Measurements from ENCODE around the gene SPECC1L.

The SPECC1L gene

DNA sequence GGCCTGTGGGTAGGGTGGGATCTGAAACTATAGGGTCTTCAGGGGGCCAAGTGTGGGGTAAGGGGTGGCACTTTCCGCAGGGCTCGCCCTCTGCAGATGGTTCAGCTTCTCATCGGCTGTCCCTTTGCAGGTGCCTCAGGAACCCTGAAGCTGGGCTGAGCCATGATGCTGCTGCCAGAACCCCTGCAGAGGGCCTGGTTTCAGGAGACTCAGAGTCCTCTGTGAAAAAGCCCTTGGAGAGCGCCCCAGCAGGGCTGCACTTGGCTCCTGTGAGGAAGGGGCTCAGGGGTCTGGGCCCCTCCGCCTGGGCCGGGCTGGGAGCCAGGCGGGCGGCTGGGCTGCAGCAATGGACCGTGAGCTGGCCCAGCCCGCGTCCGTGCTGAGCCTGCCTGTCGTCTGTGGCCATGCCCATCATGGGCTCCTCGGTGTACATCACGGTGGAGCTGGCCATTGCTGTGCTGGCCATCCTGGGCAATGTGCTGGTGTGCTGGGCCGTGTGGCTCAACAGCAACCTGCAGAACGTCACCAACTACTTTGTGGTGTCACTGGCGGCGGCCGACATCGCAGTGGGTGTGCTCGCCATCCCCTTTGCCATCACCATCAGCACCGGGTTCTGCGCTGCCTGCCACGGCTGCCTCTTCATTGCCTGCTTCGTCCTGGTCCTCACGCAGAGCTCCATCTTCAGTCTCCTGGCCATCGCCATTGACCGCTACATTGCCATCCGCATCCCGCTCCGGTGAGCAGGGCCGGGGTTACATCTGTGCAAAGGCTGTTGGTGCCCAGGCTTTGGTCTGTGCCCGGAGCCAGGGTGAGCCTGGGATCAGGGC, 162.6 kb downstream of the SPECC1L start:
- no peak for DNase-seq

DNA sequence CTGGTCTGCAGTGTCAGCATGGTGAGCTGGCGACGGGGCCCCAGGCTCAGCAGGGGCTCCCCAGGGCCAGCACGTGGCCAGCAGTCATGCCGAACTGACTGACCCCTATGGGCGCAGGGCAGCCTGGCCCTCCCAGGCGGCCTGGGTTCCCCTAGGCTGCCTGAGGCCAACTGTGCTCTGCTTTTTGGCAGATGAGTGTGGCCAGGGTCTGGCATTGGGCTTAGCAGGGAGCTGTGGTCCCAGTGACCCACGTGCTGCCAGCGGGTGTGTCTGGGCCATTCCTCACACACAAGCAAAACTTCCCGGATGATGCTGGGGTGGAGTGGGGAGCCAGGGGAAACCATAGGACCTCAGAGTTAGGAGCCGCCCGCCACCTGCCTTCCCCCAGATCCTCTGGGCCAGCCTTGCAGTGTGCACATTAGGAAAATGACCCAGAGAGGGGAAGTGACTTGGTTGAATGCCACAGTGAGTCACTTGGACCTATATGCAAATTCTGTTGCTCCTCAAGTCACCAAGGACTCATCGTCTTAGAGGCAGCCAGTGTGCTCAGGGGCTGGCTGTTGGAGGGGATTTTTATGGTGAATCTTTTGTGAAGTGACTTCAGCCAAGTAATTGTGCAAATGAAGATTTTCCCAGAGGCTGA, 163.3 kb downstream of the SPECC1L start:
- no peak for DNase-seq

DNA sequence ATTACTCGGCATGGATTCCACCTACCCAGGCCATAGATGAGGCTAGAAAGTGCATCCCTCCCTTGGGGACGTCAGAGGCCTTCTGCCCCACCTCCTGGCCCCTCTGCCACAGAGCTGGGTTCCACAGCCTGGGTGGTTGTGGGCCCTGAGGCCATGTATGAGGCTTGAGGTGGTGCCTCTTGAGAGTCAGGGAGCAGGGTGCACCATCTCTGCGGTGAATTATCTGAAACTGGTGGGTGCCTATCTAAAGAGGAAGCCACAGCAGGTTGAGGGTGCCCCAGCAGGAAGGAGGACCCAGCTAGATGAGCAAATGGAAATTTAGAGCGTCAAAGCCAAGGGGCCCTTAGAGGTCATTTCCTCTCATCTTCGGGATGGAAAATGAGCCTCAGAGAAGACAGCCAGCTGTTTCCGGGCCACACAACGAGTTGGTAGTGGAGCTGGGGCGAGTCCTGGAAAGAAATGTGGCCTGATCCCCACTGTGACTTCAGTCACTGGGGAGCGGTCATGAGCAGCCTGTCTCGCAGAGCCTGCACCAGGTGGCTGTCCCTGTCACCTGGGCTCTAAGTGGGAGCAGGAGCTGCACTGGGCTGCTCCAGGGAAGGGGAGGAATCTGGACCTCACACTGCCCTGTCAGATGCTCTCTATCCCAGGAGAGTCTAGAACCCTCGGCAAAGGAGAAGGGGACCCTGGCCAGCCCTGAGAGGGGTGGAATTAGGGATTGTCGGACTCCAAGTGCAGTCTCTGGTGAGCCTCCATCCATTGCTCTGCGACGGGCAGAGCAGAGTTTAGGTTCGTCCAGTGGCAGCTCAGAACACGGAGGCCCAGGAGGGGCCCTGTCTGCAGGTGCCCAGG, 164.1 kb downstream of the SPECC1L start:
- no peak for DNase-seq

DNA sequence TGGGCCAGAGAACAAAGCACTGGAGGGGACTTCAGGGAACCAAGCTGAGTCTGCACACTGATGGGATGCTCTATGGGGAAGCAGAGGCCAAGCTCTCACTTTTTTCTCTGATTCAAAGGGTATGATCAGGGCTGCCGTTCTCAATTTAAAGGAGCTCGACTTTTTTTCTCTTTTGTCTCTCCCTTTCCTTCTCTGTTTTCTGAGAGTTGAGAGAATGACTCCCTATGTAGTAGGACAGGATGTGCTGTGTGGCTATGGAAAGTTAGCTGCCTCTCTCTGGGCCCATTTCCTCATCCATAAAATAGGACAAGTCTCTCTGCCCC, 164.7 kb downstream of the SPECC1L start:
- DNase-seq: no peak

DNA sequence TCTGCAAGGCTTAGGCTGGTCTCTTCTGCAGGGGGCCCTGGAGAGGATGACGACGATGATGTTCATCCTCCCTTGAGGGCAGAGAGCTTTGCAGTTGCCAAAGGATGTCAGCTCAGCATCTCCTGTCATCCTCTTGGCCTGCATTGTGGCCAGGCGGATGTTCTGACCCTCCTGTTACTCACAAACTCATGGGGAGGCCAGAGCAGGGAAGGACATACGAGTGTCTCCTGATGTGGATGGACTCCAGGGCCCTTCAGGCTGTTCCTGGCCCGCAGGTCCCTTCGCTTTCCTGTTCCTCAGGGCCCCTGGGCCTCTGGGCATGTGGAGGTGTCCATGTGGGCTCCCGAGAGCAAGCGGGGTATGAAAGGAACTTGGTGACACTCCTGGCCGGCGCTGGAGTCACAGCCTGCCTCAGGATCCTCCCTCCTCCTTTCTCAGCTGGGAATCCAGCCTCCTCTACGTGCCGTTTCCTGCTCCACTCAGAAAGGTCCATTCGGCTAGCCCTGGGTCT, 165.3 kb downstream of the SPECC1L start:
- no peak for DNase-seq

DNA sequence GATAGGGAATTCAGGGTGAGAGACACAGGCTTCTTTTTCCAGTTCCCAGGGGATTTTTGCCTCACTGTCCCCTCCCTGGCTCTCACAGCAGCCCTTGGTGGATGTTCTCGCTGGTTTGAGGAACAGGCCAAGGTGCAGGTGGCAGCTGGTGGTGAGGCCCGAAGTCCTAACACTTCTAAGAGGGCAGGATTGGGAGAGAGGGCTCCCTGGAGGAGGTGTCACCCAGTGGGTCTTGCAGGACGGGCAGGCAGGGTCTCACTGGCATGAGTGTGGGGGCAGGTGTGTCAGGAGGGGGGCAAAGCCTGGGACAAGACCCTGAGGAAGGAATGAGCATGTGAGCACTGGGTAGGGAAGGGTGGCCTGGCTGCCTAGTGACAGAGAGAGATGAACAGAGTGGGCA, 165.9 kb downstream of the SPECC1L start:
- DNase-seq: no peak

DNA sequence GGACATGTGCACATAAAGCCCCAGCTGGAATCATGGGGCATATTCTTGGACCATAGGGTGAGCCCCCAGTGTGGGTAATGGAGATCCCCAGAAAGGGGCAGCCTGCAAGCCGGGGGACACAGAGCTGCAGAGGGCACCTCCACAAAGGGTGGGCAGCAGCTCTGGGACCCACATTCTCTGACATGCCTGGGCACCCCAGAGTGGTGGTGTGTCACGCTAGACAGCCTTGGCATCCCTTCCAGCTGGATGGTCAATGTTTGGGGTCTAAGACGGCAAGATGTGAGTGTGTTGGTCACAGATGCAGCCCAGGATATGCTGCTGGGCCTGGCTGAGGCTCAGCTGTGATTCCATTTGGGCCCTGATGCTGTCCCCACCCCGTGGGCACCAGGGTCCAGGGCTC, 166.5 kb downstream of the SPECC1L start:
- no peak for DNase-seq

DNA sequence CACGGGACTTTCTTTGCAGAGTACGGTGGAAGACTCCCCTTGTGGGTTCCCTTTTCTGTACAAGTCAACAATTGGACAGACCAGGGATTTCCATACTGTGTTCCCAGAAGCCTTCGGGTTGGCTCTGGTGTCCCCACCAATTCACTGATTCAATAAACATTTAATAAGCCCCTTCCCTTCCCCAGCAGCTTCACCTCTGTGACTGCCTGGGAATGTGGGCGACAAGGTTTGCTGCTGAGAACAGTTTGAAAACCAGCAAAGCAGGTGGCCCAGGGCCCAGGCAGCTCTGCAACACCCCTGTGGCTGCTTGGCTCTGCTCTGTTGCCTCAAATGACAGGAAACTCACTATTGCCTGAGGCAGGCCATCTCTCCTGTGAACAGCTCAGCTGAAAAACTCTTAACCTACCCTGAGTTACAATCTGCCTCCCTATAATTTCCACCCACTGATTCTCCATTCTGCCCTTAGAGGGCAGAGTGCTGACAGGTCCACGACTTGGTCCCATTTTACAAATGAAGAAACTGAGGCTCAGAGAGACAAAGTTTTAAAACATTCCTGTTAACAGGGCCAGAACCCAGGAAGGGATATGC, 167.2 kb downstream of the SPECC1L start:
- DNase-seq: no peak

DNA sequence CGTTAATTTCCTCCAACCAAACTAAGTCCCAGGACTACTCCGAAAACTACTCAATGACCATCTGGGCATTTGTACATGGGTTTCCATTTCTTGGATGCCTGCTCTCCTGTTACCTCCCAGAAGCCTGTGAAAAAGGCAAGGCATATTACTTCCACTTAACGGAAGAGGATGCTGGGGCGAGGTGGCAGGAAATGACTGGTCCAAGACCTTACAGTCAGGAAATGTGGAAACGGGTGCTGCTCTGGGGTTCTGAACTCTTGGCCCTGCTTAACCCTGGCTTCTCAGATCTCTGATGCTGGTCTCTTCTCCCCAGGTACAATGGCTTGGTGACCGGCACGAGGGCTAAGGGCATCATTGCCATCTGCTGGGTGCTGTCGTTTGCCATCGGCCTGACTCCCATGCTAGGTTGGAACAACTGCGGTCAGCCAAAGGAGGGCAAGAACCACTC, 169.7 kb downstream of the SPECC1L start:
- no peak for DNase-seq

DNA sequence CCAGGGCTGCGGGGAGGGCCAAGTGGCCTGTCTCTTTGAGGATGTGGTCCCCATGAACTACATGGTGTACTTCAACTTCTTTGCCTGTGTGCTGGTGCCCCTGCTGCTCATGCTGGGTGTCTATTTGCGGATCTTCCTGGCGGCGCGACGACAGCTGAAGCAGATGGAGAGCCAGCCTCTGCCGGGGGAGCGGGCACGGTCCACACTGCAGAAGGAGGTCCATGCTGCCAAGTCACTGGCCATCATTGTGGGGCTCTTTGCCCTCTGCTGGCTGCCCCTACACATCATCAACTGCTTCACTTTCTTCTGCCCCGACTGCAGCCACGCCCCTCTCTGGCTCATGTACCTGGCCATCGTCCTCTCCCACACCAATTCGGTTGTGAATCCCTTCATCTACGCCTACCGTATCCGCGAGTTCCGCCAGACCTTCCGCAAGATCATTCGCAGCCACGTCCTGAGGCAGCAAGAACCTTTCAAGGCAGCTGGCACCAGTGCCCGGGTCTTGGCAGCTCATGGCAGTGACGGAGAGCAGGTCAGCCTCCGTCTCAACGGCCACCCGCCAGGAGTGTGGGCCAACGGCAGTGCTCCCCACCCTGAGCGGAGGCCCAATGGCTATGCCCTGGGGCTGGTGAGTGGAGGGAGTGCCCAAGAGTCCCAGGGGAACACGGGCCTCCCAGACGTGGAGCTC, 170.2 kb downstream of the SPECC1L start:
- DNase-seq: no peak

DNA sequence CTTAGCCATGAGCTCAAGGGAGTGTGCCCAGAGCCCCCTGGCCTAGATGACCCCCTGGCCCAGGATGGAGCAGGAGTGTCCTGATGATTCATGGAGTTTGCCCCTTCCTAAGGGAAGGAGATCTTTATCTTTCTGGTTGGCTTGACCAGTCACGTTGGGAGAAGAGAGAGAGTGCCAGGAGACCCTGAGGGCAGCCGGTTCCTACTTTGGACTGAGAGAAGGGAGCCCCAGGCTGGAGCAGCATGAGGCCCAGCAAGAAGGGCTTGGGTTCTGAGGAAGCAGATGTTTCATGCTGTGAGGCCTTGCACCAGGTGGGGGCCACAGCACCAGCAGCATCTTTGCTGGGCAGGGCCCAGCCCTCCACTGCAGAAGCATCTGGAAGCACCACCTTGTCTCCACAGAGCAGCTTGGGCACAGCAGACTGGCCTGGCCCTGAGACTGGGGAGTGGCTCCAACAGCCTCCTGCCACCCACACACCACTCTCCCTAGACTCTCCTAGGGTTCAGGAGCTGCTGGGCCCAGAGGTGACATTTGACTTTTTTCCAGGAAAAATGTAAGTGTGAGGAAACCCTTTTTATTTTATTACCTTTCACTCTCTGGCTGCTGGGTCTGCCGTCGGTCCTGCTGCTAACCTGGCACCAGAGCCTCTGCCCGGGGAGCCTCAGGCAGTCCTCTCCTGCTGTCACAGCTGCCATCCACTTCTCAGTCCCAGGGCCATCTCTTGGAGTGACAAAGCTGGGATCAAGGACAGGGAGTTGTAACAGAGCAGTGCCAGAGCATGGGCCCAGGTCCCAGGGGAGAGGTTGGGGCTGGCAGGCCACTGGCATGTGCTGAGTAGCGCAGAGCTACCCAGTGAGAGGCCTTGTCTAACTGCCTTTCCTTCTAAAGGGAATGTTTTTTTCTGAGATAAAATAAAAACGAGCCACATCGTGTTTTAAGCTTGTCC, 171.0 kb downstream of the SPECC1L start:
- DNase-seq: peak; percentile 20

DNA sequence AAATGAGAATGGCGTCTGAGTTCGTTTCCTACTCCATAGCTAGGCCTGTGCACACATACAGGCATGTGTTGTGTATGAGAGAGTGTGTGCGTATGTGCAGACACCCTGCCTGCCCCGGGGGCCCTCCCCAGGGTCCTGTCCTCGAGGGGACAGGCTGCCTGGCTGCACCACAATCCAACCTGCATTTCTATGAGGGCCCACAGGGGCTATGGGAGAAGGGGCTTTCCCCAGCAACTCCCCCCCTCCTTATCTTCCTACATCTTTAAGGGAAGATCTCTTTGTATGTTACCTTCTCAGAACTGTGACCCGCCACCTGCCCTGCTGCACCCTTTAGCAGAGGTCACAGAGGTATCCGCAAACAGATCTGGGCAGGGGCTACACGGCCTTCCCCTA, 171.7 kb downstream of the SPECC1L start:
- no peak for DNase-seq

DNA sequence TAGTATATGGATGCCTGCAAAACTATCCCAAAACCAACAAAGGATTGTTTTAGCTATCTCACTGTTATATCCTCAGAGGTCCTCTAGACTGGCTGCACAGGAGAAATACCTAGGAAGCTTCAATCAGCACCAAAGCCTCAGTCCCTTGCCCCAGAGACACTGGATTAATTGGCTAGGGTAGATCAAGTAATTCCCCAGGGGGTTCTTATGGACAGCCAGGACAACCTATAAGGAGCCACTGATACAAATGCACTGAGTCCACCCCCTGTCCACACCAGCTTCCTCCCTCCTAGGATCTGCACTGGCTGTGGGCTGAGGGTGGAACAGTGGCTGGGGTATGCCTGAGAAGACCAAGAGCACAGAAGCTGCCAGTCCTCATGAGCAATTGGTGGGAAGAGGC, 173.0 kb downstream of the SPECC1L start:
- DNase-seq: no peak

DNA sequence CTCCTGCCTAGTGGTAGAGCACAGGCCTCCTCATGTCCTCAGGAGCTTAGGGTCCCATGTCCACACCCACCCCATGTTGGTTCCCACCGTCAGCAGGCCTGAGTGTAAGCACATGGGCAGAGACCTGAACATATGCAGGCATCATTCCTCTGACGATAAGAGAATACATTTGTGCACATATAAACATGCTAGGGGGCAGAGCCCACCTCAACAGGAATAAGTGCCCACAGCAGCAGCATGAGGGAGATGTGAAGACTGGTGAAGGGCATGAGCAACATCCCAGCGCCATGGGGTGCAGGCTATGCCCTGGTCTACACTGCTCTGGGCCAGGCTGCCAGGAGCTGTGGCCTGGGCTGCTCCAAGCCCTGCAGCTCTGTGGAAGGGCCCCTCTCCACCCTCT, 173.6 kb downstream of the SPECC1L start:
- no peak for DNase-seq

DNA sequence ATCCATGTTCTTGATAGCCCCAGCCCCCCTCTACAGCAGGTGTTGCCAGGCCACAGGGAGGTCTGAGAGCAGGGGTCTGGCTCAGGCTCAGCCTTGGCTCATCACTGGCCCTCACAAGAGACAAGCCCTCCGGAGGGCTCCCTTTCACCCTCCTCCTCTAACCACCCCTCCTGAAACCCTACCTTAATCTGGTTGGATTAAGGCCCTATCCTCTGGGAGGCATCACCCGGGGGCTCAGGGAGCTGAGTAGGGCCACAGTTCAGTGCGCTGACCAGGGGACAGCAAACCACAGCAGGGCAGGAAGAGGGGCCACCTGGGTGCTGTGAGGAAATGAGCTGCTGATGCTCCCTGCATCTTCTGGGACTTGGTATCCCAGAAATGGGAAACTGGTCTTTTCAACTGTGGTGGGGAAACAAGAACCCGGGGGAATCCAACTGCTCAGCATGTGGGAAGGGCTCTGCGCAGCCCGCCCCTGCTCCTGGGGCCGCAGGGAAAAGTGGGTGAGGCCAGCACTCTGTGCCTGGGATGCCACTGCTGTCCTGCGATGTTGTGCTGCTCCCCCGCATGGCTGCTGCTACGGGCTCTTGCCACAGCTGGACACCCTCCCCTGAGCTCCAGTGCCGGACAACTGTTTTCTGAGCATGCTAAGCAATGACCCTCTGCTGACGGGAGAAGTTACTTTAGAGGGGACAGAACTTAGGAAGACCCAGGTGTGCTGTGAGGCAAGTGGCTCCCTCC, 174.3 kb downstream of the SPECC1L start:
- DNase-seq: no peak

DNA sequence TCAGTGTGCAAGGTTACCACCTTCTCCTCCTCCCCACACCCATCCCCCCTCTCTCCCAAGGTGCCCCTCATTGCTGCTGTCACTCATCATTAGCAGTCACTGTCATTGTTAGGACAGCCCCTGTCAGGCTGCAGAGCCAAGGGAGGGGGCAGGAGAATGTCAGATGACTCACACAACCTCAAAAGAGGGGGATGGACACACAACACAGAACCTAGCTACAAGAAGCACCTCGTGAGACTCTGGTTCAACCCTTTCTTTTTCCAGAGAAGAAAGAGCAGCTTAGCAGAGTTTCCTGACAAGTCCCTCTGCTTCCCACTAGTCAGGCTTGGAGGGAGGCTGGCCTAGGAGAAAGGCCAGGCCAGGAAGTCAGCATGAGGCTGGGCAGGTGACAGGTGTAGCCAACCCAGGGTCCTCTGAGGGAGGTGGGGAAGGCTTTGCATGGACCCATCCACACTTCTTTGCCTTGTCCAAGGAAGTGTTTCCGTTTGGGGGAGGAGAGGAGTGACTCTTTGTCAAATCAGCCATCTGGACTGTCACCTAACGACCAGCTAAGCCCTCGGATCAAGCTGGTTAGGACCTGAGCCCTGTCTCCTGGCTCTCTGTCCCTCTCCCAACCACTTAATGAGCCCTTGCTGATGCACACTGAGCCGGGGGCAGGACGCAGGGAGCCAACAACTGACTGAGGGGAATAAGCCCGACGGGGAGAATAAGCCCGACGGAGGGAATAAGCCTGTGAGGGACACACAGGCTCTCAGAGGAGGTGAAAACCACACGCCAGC, 175.0 kb downstream of the SPECC1L start:
- no peak for DNase-seq

DNA sequence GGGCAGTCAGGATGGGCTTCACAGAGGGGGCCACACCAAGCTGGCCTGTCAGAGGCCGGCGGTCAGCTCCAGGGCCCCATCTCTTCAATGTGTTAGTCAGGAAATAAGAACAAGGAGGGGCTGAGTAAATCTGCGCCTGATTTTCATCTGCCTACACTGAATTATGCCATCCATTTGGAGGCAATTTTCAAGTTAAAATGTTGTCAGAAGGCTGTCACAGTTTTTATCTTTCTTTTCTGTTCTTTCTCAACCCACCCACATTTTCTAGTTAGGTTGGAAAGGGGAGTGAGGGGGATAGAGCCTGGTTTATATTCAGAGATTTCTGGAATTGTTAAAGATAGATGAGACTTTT, 175.6 kb downstream of the SPECC1L start:
- no peak for DNase-seq

DNA sequence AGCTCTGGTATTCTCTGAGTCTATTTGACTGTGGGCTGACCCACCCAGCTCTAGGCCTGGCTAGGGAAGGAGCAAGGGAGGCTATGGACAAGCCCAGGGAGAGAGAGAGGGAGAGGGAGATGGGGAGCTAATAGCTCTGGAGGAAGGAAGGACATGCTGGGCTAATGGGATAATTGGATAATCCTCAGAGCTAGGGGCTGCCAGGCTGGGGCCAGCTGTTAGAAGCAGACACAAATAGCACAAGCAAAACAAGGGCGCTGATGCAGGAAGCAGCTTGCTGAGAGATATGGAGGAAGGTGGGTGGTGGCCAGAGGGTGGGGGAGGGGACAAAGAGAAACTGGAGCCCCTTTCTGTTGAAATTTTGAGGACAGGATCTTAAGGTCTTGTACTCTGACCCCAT, 180.0 kb downstream of the SPECC1L start:
- peak; percentile 68 for DNase-seq

DNA sequence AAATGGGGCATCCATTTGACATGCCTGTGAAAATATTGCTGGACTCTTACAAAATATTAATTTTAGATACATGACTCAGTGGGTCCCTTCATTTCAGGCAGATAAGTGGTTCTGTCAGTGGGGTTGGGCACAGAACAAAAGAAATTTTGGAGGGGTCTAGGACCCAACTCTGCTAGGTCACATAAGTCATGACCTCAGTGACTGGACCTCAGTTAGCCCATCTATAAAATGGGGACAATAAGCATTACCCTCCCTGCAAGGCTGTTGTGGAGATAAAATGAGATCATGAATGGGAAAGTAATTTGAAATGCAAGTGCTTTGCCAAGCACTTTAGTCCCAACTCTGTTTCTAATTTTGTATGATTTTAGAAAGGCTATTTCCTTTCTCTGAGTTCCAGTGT, 180.5 kb downstream of the SPECC1L start:
- no peak for DNase-seq

DNA sequence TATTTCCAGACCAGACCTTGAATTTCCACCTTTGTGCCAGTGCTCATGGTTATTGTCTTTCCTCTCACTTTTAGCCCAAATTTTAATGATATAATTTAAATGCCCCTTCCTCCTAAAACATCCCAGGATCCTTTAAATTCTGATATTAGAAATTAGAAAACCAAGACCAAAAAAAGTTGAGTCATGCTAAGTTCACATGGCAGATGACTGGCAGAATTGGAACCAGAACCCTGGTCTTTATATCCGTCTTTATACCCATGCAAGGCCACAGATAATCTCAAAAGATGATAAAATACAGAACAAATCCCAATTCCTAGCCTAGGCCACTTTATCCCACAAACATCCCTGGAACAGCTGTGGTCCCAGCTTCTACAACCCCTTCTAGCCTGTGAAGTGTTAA, 183.2 kb downstream of the SPECC1L start:
- DNase-seq: no peak

All from DMS 273 treated with DMSO at 0.1 percent for 48 hours (cell line).